ENCODE data around the gene YARS1. TPM values are rescaled to one million over a fixed set of nuclear protein-coding genes. Genes with fewer than 3 reads are reported as not detected.
"Not testable (repeated sequence)": the region's sequence is repeated elsewhere in the genome, so short reads cannot be mapped to it uniquely, and the experiment has no call there.

The YARS1 gene
- polyA plus RNA-seq, 4 donors: 39.4 to 79.9 (median 54.9) TPM

DNA sequence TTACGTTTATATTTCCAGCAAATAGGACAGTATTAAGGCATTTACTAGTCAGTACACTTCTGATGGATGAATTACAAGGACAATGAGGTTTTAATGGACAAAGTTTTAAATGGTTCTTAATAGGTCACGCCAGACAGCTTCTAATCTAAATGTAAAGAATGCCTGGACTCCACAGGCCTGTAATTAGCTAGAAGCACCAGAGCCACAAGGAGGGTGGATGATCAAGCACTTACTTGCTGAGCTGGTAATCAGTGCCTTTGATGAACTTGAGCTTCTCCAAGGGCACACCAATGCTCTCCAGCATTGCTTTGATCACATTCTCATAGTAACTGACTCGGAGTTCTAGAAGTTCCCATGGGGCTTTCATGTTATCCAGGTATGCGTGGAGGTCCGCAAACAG lies 6.8 kb downstream of the YARS1 start:
- peaks cover 5 to 28% (median 14%) of the 10 kb centered on the region in 3 donors for H3K36me3 ChIP-seq (ENCODE audit: control insufficient read depth in 3 of 3, insufficient read depth in 2 of 3, low read depth in 1 of 3, low read length in 3 of 3)

DNA sequence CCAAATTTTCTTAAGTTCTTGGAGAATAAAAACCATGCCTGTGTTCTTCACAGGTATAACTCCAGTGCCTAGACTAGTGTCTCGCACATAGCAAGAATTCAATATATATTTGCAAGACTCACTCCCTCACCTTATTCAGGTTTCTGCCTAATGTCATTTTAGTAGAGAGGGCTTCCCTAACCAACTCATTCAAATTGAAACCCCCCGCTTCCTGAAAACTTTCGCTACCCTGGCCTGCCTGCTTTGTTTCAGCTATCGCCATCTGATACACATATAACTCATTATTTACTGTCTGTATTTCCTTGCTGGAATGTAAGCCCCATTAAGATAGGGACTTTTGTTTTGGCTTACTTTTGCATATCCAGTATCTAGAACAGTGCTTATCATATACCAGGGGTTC lies 8.6 kb downstream of the YARS1 start:
- DNase-seq (no peak), FAIRE-seq (no peak)
- H3K4me1 ChIP-seq (ENCODE audit: control insufficient read depth in 3 of 3, insufficient read depth in 2 of 3, low read depth in 1 of 3, low read length in 2 of 3): peaks cover 0 to 8% (median 5%) of the 10 kb centered on the region in 3 donors
- no peak overlapping the region for H3K4me3 ChIP-seq (ENCODE audit: low read depth in 1 of 3, low read length in 3 of 3)
- H3K27ac ChIP-seq (ENCODE audit: low read depth in 1 of 3, low read length in 2 of 3): no peak overlapping the region
- H3K9me3 ChIP-seq (ENCODE audit: control insufficient read depth in 2 of 2, insufficient read depth in 1 of 2, low read depth in 1 of 2, low read length in 1 of 2): no peaks in the 10 kb centered on the region
- H3K36me3 ChIP-seq (ENCODE audit: control insufficient read depth in 3 of 3, insufficient read depth in 2 of 3, low read depth in 1 of 3, low read length in 3 of 3): peaks cover 5 to 32% (median 15%) of the 10 kb centered on the region in 3 donors
- WGBS, 3 donors: 89 to 92% (median 92%) methylated on average over 4 of the region's 4 CpGs
- H3K27me3 ChIP-seq (ENCODE audit: control insufficient read depth in 3 of 3, insufficient read depth in 3 of 3, low read length in 3 of 3): no peaks in the 10 kb centered on the region

More for the DNA sequence above, 6.8 kb downstream of the YARS1 start:
- FAIRE-seq: no peak
- DNase-seq: no peak
- WGBS, 3 donors: 89 to 95% (median 94%) methylated on average over 5 of the region's 5 CpGs
- H3K9me3 ChIP-seq (ENCODE audit: control insufficient read depth in 2 of 2, insufficient read depth in 1 of 2, low read depth in 1 of 2, low read length in 1 of 2): no peaks in the 10 kb centered on the region
- no peaks in the 10 kb centered on the region for H3K27me3 ChIP-seq (ENCODE audit: control insufficient read depth in 3 of 3, insufficient read depth in 3 of 3, low read length in 3 of 3)
- H3K4me3 ChIP-seq (ENCODE audit: low read depth in 1 of 3, low read length in 3 of 3): no peak overlapping the region
- peaks cover 0 to 12% (median 10%) of the 10 kb centered on the region in 3 donors for H3K4me1 ChIP-seq (ENCODE audit: control insufficient read depth in 3 of 3, insufficient read depth in 2 of 3, low read depth in 1 of 3, low read length in 2 of 3)
- no peak overlapping the region for H3K27ac ChIP-seq (ENCODE audit: low read depth in 1 of 3, low read length in 2 of 3)

DNA sequence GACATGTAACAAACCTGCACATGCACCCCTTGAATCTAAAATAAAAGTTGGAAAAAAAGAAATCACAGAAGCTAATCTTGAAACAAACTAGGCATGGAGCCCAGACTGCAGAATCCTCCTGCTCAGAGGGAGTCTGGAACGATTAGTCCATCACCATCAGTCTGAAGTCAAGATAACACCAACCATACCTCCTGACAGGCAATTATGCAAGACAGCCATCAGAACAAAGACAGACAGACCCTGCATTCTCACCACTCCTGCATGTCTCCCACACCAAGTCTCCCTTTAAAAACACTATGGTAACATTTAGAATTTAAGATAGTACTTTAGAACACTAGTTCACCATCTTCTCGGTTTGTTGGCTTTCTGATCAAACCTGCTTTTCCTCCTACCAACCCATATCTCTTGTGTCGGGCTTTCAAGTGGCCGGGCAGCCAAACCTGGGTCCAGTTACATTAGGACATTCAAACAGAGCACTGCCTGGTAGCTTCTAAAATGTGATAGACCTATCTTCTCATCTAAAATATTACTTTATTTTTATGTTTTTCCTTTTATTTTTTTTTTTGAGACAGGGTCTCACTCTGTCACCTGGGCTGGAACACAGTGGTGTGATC lies 10.1 kb downstream of the YARS1 start:
- DNase-seq (peak in 1 of 2 donors; percentile 30), FAIRE-seq (no peak)
- Histone ChIP-seq H3K36me3 (ENCODE audit: control insufficient read depth in 3 of 3, insufficient read depth in 2 of 3, low read depth in 1 of 3, low read length in 3 of 3) (peaks cover 5 to 36% (median 15%) of the 10 kb centered on the region in 3 donors), H3K4me3 (ENCODE audit: low read depth in 1 of 3, low read length in 3 of 3) (no peak overlapping the region), H3K27me3 (ENCODE audit: control insufficient read depth in 3 of 3, insufficient read depth in 3 of 3, low read length in 3 of 3) (no peaks in the 10 kb centered on the region), H3K4me1 (ENCODE audit: control insufficient read depth in 3 of 3, insufficient read depth in 2 of 3, low read depth in 1 of 3, low read length in 2 of 3) (peaks cover 0 to 8% (median 2%) of the 10 kb centered on the region in 3 donors), H3K27ac (ENCODE audit: low read depth in 1 of 3, low read length in 2 of 3) (peak overlapping the region in 1 of 3 donors; percentile 18), H3K9me3 (ENCODE audit: control insufficient read depth in 2 of 2, insufficient read depth in 1 of 2, low read depth in 1 of 2, low read length in 1 of 2) (no peaks in the 10 kb centered on the region)
- 73 to 81% (median 75%) methylated on average over 4 of the region's 4 CpGs for WGBS, 3 donors

DNA sequence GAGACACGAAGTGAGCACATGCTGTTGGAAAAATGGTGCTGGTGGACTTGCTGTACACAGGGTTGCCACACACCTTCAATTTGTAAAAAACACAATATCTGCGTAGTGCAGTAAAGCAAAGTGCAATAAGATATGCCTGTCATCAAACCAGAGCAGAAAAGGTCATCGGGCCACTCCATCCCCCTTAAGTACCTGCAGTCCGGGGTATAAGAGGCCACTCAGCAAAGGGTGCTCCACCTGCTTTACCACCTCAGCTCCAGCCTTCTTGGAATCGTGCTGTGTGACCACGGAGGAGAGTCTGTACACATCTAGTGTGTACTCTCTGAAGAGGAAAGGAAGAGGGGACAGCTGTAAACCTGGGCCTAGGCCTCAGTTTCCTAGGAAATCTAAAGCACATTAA lies 10.9 kb downstream of the YARS1 start:
- peaks cover 0 to 3% (median 0%) of the 10 kb centered on the region in 3 donors for H3K4me1 ChIP-seq (ENCODE audit: control insufficient read depth in 3 of 3, insufficient read depth in 2 of 3, low read depth in 1 of 3, low read length in 2 of 3)
- WGBS, 3 donors: 82 to 92% (median 83%) methylated on average over 6 of the region's 6 CpGs
- peaks cover 5 to 36% (median 15%) of the 10 kb centered on the region in 3 donors for H3K36me3 ChIP-seq (ENCODE audit: control insufficient read depth in 3 of 3, insufficient read depth in 2 of 3, low read depth in 1 of 3, low read length in 3 of 3)
- H3K4me3 ChIP-seq (ENCODE audit: low read depth in 1 of 3, low read length in 3 of 3): no peak overlapping the region
- no peaks in the 10 kb centered on the region for H3K9me3 ChIP-seq (ENCODE audit: control insufficient read depth in 2 of 2, insufficient read depth in 1 of 2, low read depth in 1 of 2, low read length in 1 of 2)
- peak in 1 of 2 donors; percentile 65 for DNase-seq
- H3K27me3 ChIP-seq (ENCODE audit: control insufficient read depth in 3 of 3, insufficient read depth in 3 of 3, low read length in 3 of 3): no peaks in the 10 kb centered on the region
- FAIRE-seq: no peak
- H3K27ac ChIP-seq (ENCODE audit: low read depth in 1 of 3, low read length in 2 of 3): peak overlapping the region in 1 of 3 donors; percentile 18

DNA sequence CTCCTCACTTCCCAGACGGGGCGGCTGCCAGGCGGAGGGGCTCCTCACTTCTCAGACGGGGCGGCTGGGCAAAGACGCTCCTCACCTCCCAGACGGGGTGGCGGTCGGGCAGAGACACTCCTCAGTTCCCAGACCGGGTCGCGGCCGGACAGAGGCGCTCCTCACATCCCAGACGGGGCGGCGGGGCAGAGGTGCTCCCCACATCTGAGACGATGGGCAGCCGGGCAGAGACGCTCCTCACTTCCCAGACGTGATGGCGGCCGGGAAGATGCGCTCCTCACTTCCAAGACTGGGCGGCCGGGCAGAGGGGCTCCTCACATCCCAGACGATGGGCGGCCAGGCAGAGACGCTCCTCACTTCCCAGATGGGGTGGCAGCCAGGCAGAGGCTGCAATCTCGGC lies 12.7 kb downstream of the YARS1 start:
- H3K9me3 ChIP-seq (ENCODE audit: control insufficient read depth in 2 of 2, insufficient read depth in 1 of 2, low read depth in 1 of 2, low read length in 1 of 2); FAIRE-seq; H3K4me1 ChIP-seq (ENCODE audit: control insufficient read depth in 3 of 3, insufficient read depth in 2 of 3, low read depth in 1 of 3, low read length in 2 of 3); H3K4me3 ChIP-seq (ENCODE audit: low read depth in 1 of 3, low read length in 3 of 3); H3K27ac ChIP-seq (ENCODE audit: low read depth in 1 of 3, low read length in 2 of 3); H3K27me3 ChIP-seq (ENCODE audit: control insufficient read depth in 3 of 3, insufficient read depth in 3 of 3, low read length in 3 of 3); DNase-seq: not testable (repeated sequence)
- peaks cover 5 to 37% (median 12%) of the 10 kb centered on the region in 3 donors for H3K36me3 ChIP-seq (ENCODE audit: control insufficient read depth in 3 of 3, insufficient read depth in 2 of 3, low read depth in 1 of 3, low read length in 3 of 3)
- 97 to 98% (median 97%) methylated on average over 16 to 29 of the region's 30 CpGs for WGBS, 3 donors

DNA sequence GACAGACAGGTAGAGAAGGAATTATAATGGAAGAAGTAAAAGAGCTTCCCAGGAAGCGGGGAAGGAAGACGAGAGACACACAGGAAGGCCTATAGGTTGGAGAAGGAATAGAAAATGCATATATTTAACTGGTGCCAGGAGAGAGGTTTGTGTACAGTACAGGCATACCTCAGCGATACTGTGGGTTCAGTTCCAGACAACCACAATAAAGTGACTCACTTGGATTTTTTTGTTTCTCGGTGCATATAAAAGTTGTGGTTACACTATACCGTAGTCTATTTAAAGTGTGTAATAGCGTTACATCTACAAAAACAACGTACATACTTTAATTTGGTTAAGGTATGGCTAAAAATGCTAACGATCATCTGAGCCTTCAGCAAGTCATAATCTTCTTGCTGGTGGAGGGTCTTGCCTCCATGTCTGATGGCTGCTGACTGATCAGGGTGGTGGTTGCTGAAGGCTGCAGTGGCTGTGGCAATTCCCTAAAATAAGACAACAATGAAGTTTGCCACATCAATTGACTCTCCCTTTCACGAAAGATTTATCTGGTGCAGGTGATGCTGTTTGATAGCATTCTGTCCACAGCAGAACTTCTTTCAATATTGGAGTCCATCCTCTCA lies 16.0 kb downstream of the YARS1 start:
- WGBS, 3 donors: 77 to 87% (median 78%) methylated on average over 9 of the region's 9 CpGs
- Histone ChIP-seq H3K4me3 (ENCODE audit: low read depth in 1 of 3, low read length in 3 of 3) (no peak overlapping the region), H3K9me3 (ENCODE audit: control insufficient read depth in 2 of 2, insufficient read depth in 1 of 2, low read depth in 1 of 2, low read length in 1 of 2) (no peaks in the 10 kb centered on the region), H3K36me3 (ENCODE audit: control insufficient read depth in 3 of 3, insufficient read depth in 2 of 3, low read depth in 1 of 3, low read length in 3 of 3) (peaks cover 3 to 39% (median 7%) of the 10 kb centered on the region in 3 donors), H3K4me1 (ENCODE audit: control insufficient read depth in 3 of 3, insufficient read depth in 2 of 3, low read depth in 1 of 3, low read length in 2 of 3) (no peaks in the 10 kb centered on the region), H3K27me3 (ENCODE audit: control insufficient read depth in 3 of 3, insufficient read depth in 3 of 3, low read length in 3 of 3) (no peaks in the 10 kb centered on the region), H3K27ac (ENCODE audit: low read depth in 1 of 3, low read length in 2 of 3) (peak overlapping the region in 1 of 3 donors; percentile 49)
- DNase-seq: no peak
- FAIRE-seq: no peak

DNA sequence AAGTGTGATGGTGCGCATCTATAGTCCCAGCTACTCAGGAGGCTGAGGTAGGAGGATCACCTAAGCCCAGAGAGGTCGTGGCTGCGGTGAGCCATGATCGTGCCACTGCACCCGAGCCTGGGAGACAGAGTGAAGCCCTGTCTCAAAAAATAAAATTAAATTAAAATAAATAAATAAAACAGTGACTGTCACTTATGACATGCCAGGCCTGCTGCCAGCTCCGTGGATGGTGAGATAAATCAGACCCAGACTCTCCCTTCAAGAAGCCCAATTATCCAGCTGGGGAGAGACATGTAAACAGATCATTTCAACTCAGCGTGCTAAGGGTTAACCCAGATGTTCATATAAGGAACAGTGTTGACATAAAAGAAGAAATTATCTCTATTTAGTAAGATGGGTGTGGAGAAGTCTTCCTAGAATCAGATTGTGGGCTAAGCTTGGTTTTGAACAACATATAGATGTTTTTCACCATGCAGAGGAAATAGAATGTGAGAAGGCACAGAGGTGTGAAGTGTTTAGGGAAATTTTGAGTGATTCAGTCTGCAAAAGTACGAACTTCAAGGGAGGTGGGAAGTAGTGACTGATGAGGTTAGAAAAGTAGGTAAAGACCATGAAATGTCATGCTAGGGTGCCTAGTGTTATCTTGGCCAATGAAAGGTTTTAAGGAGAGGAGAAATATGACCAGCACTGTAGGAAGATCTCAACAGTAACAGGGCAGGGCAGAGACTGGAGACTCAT lies 18.3 kb downstream of the YARS1 start:
- Histone ChIP-seq H3K36me3 (ENCODE audit: control insufficient read depth in 3 of 3, insufficient read depth in 2 of 3, low read depth in 1 of 3, low read length in 3 of 3) (peaks cover 2 to 45% (median 5%) of the 10 kb centered on the region in 3 donors), H3K4me1 (ENCODE audit: control insufficient read depth in 3 of 3, insufficient read depth in 2 of 3, low read depth in 1 of 3, low read length in 2 of 3) (no peaks in the 10 kb centered on the region), H3K4me3 (ENCODE audit: low read depth in 1 of 3, low read length in 3 of 3) (no peak overlapping the region), H3K9me3 (ENCODE audit: control insufficient read depth in 2 of 2, insufficient read depth in 1 of 2, low read depth in 1 of 2, low read length in 1 of 2) (no peaks in the 10 kb centered on the region), H3K27ac (ENCODE audit: low read depth in 1 of 3, low read length in 2 of 3) (no peak overlapping the region), H3K27me3 (ENCODE audit: control insufficient read depth in 3 of 3, insufficient read depth in 3 of 3, low read length in 3 of 3) (no peaks in the 10 kb centered on the region)
- WGBS, 3 donors: 75 to 87% (median 82%) methylated on average over 8 of the region's 8 CpGs
- no peak for FAIRE-seq
- no peak for DNase-seq

DNA sequence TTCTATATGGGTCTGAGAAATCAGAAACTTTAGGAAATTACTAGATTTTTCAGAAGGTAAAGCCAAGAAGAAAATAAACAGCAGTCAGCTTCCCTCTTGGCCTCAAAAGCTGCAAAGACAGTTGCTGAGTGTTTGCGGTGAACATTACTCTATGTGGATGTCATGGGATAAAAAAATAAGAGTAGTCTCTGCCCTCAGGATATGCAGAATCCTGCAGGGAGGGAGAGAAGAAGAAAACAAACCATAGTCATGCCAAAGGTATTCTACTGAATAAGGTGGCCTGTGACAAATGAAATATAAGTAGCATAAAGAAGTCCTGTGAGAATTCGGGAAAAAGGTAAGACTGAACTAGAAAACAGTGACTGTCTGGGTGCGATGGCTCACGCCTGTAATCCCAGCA lies 19.0 kb downstream of the YARS1 start:
- Histone ChIP-seq H3K27me3 (ENCODE audit: control insufficient read depth in 3 of 3, insufficient read depth in 3 of 3, low read length in 3 of 3) (no peaks in the 10 kb centered on the region), H3K4me3 (ENCODE audit: low read depth in 1 of 3, low read length in 3 of 3) (no peak overlapping the region), H3K9me3 (ENCODE audit: control insufficient read depth in 2 of 2, insufficient read depth in 1 of 2, low read depth in 1 of 2, low read length in 1 of 2) (no peaks in the 10 kb centered on the region), H3K4me1 (ENCODE audit: control insufficient read depth in 3 of 3, insufficient read depth in 2 of 3, low read depth in 1 of 3, low read length in 2 of 3) (no peaks in the 10 kb centered on the region), H3K36me3 (ENCODE audit: control insufficient read depth in 3 of 3, insufficient read depth in 2 of 3, low read depth in 1 of 3, low read length in 3 of 3) (peaks cover 2 to 47% (median 5%) of the 10 kb centered on the region in 3 donors), H3K27ac (ENCODE audit: low read depth in 1 of 3, low read length in 2 of 3) (no peak overlapping the region)
- 94 to 97% (median 95%) methylated on average over 4 of the region's 4 CpGs for WGBS, 3 donors
- FAIRE-seq (no peak), DNase-seq (no peak)
